Measurements from ENCODE around the gene FOXP1. TPM values are rescaled to one million over a fixed set of nuclear protein-coding genes. Genes with fewer than 3 reads are reported as not detected.
"Not testable (repeated sequence)": the region's sequence is repeated elsewhere in the genome, so short reads cannot be mapped to it uniquely, and the experiment has no call there.

Gene FOXP1
- total RNA-seq, 3 donors from 2014 or later, result 61.9 to 267 (median 146) TPM

DNA sequence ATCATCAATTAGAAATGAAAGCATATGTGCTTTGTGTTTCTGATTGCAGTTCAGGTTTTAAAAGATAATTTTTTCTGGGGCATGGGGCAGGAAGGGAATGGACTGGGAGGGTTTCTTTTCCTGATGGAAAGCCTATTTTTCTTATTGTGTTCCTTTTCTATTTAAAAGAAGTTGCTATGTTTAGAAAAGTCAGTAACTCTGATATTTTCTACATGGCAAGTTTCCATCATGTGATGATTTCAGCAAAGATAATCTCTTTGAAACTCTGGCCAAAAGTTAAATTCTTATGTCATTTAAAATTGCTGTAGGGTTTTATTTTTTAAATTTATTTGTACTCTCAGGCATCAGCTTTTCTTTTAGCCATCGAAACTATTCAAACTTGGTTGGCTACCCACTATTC, 601.2 kb downstream of the FOXP1 start:
- Histone ChIP-seq H3K9me3 (no peaks in the 10 kb centered on the region), H3K27me3 (no peaks in the 10 kb centered on the region), H3K4me1 (peaks cover 0 to 25% of the 10 kb centered on the region in 2 donors), H3K36me3 (peaks cover 3% of the 10 kb centered on the region), H3K27ac (peak overlapping the region; percentile 87 to 95), H3K4me3 (no peak overlapping the region)
- intact Hi-C loops (cut with DNase I; ENCODE audit: low total_unique reads), result loop anchor here (10.0 kb wide), 1 partner anchor 83 kb away; no protein-coding TSS in a partner anchor
- DNase-seq (ENCODE audit: low spot score in 2 of 2), result no peak
- TF ChIP-seq, protein P1, sequence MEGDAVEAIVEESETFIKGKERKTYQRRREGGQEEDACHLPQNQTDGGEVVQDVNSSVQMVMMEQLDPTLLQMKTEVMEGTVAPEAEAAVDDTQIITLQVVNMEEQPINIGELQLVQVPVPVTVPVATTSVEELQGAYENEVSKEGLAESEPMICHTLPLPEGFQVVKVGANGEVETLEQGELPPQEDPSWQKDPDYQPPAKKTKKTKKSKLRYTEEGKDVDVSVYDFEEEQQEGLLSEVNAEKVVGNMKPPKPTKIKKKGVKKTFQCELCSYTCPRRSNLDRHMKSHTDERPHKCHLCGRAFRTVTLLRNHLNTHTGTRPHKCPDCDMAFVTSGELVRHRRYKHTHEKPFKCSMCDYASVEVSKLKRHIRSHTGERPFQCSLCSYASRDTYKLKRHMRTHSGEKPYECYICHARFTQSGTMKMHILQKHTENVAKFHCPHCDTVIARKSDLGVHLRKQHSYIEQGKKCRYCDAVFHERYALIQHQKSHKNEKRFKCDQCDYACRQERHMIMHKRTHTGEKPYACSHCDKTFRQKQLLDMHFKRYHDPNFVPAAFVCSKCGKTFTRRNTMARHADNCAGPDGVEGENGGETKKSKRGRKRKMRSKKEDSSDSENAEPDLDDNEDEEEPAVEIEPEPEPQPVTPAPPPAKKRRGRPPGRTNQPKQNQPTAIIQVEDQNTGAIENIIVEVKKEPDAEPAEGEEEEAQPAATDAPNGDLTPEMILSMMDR (IDR thresholded peaks at IDR 0.05), result no peak
- TF ChIP-seq POLR2A (IDR thresholded peaks at IDR 0.05), result no peak

DNA sequence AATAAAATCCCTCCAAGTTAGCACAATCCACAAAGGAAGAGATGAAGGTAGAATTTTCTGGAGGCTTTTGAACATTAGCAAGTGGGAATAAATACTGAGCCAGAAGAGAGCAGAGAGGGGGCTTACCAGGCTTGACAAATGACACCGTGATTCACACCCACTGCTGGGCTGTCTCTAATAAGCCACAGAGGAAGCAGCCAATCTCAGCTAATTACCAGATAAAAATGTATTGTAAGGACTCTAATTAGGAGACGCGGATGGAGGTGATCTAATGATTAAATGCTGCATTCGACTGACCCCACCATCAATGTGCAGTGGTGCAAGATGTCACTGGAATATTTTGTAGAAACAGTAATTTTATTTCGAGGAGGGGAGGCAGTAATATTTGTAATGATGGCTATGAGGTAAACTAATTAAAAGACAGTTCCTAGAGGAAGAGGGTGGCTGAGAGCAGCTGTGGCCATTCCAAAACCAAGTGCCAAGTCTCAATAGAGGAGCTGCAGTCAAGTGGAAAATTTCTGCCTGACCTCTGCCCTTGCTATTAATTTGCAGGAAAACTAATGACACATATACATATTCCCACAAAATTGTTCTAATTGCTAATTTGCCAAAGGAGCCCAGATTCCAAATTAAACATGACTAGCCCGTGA, 602.2 kb downstream of the FOXP1 start:
- intact Hi-C loops (cut with DNase I; ENCODE audit: low total_unique reads), result loop anchor here (10.0 kb wide), 1 partner anchor 83 kb away; no protein-coding TSS in a partner anchor

DNA sequence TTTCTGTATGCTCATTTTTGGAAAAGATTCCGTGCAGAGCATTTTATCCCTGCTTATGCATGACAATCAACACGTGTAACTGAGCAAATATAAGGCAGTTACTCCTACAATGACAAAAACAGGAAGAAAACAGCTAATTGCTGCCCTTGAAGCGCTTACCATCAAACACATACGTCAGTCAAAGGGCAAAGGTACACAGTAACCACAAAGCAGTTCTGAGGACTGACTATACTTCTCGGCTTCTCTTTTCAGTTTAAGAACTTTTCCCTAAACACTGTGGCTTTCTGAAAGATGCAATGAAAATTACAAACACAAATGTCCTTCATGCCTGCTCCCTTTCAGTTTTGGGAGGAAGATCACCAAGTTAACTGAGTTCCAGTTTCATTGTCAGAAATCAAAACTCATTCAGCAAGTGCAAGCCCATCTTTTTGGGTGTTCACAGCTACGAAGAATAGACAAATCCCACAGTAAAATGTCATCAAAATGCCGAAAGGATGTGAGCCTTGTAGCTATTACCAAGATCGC, 602.8 kb downstream of the FOXP1 start:
- H3K27ac ChIP-seq, result peak overlapping the region; percentile 57 to 95
- no peak for DNase-seq (ENCODE audit: low spot score in 2 of 2)
- no peak for TF ChIP-seq POLR2AphosphoS5 (IDR thresholded peaks at IDR 0.05)
- TF ChIP-seq, protein P1 (IDR thresholded peaks at IDR 0.05), result no peak
- TF ChIP-seq POLR2A (IDR thresholded peaks at IDR 0.05), result no peak
- no peaks in the 10 kb centered on the region for H3K36me3 ChIP-seq
- H3K9me3 ChIP-seq, result no peaks in the 10 kb centered on the region
- intact Hi-C loops (cut with DNase I; ENCODE audit: low total_unique reads), result loop anchor here (10.0 kb wide), 1 partner anchor 84 kb away; no protein-coding TSS in a partner anchor
- H3K27me3 ChIP-seq, result no peaks in the 10 kb centered on the region
- no peak overlapping the region for H3K4me3 ChIP-seq
- peaks cover 0 to 25% of the 10 kb centered on the region in 2 donors for H3K4me1 ChIP-seq

More for the DNA sequence above, 602.2 kb downstream of the FOXP1 start:
- no peak for DNase-seq (ENCODE audit: low spot score in 2 of 2)
- H3K9me3 ChIP-seq, result no peaks in the 10 kb centered on the region
- H3K27ac ChIP-seq, result peak overlapping the region; percentile 87 to 95
- TF ChIP-seq POLR2AphosphoS5 (IDR thresholded peaks at IDR 0.05) (no peak), POLR2A (IDR thresholded peaks at IDR 0.05) (no peak)
- TF ChIP-seq, protein P1 (IDR thresholded peaks at IDR 0.05), result no peak
- no peak overlapping the region for H3K4me3 ChIP-seq
- H3K36me3 ChIP-seq, result no peaks in the 10 kb centered on the region
- peaks cover 0 to 25% of the 10 kb centered on the region in 2 donors for H3K4me1 ChIP-seq
- no peaks in the 10 kb centered on the region for H3K27me3 ChIP-seq

DNA sequence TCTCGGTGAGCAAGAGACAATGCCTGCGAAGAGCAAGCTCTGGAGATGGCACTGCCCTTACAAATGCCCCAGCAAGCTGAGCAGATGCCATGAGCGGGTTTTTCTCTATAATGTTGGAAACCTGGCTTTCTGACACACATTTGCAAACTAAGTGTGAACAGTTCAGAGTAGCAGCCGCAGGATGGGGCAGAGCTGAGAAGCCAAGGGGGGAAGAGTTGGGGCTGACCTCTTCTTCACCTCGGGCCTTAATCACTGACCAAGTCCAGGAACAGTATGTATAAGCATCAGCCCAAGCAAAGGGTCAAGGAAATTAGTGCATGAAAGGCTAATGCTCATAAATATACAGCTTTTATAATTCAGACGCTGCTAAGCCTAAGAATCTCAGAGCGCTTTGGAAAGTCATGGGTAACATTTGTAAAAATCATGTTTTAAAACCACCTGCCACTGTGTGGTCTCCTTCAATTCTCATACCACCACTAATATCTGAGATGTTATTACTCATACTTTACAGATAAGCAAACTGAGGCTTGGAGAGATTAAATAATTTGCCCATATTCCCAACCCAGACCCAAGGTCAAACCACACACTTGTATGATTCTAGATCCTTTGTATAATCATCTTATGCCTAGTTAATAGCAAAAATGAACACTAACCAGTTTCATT, 603.4 kb downstream of the FOXP1 start:
- no peaks in the 10 kb centered on the region for H3K36me3 ChIP-seq
- DNase-seq (ENCODE audit: low spot score in 2 of 2), result no peak
- H3K4me3 ChIP-seq, result no peak overlapping the region
- no peak for TF ChIP-seq POLR2A (IDR thresholded peaks at IDR 0.05)
- no peak for TF ChIP-seq POLR2AphosphoS5 (IDR thresholded peaks at IDR 0.05)
- TF ChIP-seq, protein P1 (IDR thresholded peaks at IDR 0.05), result no peak
- peak overlapping the region; percentile 57 to 95 for H3K27ac ChIP-seq
- intact Hi-C loops (cut with DNase I; ENCODE audit: low total_unique reads), result loop anchor here (10.0 kb wide), 1 partner anchor 85 kb away; no protein-coding TSS in a partner anchor
- no peaks in the 10 kb centered on the region for H3K9me3 ChIP-seq
- peaks cover 0 to 25% of the 10 kb centered on the region in 2 donors for H3K4me1 ChIP-seq
- H3K27me3 ChIP-seq, result no peaks in the 10 kb centered on the region

DNA sequence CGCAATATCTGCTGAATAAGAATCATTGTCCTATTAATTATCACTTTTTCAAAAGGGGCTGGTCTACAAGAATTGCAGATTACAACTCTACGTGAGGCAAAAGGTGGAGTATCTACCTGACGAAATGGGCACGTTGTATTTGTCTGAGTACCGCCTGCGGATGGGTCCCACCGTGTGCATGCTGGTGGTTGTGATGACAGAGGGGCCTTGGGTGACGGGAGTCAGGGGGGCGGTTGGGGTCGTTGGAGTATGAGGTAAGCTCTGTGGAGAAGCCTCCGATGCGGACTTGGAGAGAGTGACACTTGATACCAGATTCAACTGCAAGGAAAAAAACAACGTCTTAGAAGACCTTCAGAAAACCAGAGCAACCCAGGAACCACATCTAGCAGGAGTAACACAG, 605.8 kb downstream of the FOXP1 start:
- TF ChIP-seq POLR2AphosphoS5 (IDR thresholded peaks at IDR 0.05), result no peak
- no peak for TF ChIP-seq POLR2A (IDR thresholded peaks at IDR 0.05)
- TF ChIP-seq, protein P1 (IDR thresholded peaks at IDR 0.05), result no peak
- Histone ChIP-seq H3K27ac (no peak overlapping the region), H3K4me3 (no peak overlapping the region), H3K36me3 (no peaks in the 10 kb centered on the region), H3K4me1 (peaks cover 0 to 17% of the 10 kb centered on the region in 2 donors), H3K27me3 (no peaks in the 10 kb centered on the region), H3K9me3 (no peaks in the 10 kb centered on the region)
- DNase-seq (ENCODE audit: low spot score in 2 of 2), result no peak
- intact Hi-C loops (cut with DNase I; ENCODE audit: low total_unique reads), result no loop called here

DNA sequence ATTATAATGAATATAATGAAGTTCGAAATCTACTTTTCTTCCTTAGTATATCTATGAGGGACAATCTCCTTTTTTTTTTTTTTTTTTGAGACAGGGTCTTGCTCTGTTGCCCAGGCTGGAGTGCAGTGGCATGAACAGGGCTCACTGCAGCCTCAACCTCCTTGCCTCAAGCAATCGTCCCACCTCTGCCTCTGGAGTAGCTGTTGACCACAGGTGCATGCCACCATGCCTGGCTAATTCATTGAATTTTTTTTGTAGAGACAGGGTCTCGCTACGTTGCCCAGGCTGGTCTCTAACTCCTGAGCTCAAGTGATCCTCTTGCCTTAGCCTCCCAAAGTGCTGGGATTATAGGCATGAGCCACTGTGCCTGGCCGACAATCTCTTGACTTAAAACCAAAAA, 607.5 kb downstream of the FOXP1 start:
- not testable (repeated sequence) for H3K36me3 ChIP-seq, H3K4me1 ChIP-seq

More for the DNA sequence above, 607.5 kb downstream of the FOXP1 start:
- intact Hi-C loops (cut with DNase I; ENCODE audit: low total_unique reads); H3K27ac ChIP-seq; H3K27me3 ChIP-seq; DNase-seq (ENCODE audit: low spot score in 2 of 2); H3K9me3 ChIP-seq; H3K4me3 ChIP-seq: not testable (repeated sequence)

Measured in breast epithelium (tissue), 4 donors.